HG02840 (cell line): ENCODE measurements around the gene ARHGEF17.

Source experiments
- ATAC-seq: cut with Tn5 transposase; IDR thresholded peaks from one replicate; pipeline ENCODE4 v1.9.1; 2021; ENCODE audit warnings: mild to moderate bottlenecking, moderate library complexity, moderate number of reproducible peaks; ENCODE audit not compliant: unreplicated experiment, low FRiP score

Gene ARHGEF17

DNA sequence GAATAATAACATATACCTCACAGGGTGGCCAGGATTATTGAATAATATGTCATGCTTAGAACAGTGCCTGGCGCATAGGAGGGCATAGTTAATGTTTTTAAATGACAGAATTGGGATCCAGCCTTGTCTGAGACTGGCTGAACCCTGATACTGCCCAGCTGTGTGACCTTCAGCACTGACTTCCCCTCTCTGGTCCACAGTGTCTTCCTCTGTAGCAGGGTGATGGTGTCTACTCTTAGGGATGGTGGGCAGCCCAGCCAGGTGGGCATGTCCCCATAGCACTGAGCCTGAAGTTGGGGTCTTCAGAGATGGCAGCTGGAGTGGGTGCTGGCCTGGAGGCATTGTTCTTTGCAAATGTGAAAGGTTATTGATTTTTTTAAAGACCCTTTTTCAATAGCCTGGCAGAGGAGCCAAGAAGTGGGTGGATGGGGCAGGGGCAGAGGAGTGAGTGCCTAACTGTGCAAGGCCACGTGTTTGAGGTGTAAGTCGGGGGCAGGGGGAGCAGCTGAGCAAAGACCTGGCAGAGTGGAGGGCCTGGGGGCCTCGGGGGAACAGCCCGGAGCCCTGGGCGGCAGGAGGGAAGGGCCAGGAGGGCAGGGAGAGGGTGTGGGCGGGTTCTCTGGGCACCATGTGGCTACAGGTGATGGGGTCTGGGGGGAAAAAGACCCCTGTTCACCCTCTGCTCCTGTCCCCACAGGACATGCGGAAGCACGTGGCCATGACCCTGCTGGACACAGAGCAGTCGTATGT lies 38.3 kb downstream of the ARHGEF17 start:
- ATAC-seq = no peak

DNA sequence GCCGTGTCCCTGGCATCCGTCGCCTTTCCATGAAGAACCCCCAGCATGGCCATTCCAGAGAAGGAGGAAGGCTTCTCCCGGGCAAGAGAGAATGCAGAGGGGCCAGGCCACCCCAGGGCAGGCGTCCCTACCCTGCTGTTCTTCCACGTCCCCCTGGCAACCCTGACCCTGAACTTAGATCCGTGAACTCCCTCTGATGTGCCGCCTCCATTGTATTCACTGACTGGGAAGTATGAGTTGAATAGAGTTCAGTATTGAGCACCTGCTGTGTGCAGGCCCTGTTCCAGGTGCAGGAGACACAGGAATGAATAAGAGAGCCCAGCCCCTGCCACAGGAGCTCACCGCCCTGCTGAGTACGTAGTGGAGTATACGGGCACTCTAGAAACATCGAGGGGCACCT lies 39.0 kb downstream of the ARHGEF17 start:
- ATAC-seq = no peak

DNA sequence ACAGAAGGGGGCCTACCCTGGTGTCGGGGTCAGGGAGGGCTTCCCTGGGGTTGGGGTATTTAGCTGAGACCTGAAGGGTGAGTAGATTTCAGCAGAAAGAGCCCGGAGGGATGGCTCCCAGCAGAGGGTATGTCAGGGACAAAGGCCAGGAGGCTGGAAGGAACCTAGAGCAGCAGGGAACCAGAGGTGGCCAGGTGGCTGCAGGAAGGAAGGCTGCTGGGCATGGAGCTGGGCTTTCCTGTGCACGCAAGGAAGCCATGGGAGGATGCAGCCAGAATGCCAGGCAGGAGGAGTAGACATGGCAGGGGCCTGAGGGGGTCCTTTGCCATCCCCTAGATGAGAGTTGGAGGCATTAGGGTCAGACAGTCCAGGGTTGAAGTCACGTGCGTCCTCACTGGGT lies 40.8 kb downstream of the ARHGEF17 start:
- no peak for ATAC-seq

DNA sequence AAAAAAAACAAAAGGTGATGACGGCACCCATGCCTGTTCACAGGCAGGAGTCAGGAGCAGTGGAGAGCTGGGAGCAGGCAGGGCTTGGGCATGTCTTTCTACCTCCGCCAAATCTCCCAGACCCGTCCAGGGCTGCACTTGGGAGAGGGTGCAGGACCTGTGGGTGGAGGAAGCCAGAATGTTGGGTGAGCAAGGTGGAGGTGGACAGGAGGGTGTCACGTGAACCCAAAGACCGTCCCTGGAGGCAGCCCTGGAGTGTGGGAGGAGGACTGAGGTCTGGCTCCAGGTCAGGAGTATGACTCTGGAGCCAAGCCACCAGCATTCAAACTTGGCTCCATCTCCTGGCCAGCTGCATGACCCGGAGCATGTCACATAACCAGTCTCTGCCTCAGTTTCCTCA lies 41.6 kb downstream of the ARHGEF17 start:
- ATAC-seq = no peak

DNA sequence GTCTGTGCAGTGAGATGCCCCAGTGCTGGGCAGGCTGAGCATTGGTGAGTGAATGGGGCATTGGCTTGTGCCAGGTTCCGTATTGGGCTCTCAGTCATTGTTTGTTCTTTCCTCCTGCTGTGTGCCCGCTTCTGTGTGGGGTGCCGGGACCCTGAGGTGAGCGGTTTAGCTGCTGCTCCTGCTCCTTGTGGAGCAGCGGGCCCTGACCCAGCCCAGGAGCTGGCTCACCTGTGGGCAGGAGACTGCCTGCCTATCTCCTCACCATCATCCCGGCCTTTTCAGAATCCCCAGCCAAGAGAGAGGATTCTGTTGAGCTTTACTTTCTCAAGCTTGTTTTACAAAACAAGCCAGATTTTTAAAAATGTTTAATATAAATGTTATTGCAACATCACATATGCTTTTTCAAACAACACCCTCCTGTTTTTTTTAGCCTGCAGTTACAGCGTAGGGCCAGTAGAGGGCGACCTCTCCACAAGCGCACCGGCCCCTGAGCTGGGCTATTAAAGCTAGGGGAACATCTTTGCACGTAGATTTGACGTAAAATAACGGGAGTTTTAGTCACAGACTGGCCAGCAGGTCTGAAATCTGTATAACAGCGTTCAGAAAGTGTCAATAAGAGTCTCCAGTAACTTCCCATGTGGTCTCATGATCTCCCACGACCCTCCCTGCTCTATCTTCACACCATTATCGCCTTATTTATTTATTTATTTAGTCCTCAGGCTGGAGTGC lies 43.0 kb downstream of the ARHGEF17 start:
- ATAC-seq = no peak

DNA sequence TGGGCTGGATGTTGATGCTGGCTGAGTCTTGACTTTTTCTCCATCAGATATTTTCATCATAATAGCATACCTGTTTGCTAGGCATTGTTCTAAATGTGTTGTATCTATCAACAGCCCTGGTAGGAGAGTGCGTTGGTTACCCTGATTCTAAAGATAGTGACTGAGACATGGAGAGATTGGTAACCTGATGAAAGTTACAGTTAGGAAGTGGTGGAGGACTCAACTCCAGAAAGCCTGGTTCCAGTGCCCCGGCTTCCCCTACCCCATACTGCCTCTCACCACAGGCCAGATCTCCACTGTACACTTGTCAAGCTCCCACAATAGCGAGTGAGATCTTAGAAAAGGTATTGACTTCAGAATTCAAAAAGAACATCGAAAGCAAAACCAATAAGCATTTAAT lies 45.3 kb downstream of the ARHGEF17 start:
- no peak for ATAC-seq

DNA sequence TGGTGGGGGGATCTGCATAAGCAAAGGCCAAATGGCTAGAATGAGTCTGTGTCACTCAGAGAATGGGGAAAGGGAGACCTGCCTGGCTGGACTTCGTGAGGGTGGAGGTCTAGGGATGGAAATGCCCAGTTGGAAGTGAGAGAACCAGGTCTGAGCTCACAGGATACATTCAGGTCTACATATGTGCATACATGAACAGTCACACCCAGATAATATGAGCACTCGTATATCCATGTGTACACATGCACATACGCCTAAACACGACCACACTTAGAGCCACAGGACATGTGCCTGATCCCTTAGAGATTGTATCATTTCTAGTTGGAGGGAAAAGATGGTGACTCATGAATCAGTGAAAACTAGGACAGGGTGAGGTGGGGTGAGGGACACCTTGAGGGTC lies 47.0 kb downstream of the ARHGEF17 start:
- ATAC-seq = no peak

DNA sequence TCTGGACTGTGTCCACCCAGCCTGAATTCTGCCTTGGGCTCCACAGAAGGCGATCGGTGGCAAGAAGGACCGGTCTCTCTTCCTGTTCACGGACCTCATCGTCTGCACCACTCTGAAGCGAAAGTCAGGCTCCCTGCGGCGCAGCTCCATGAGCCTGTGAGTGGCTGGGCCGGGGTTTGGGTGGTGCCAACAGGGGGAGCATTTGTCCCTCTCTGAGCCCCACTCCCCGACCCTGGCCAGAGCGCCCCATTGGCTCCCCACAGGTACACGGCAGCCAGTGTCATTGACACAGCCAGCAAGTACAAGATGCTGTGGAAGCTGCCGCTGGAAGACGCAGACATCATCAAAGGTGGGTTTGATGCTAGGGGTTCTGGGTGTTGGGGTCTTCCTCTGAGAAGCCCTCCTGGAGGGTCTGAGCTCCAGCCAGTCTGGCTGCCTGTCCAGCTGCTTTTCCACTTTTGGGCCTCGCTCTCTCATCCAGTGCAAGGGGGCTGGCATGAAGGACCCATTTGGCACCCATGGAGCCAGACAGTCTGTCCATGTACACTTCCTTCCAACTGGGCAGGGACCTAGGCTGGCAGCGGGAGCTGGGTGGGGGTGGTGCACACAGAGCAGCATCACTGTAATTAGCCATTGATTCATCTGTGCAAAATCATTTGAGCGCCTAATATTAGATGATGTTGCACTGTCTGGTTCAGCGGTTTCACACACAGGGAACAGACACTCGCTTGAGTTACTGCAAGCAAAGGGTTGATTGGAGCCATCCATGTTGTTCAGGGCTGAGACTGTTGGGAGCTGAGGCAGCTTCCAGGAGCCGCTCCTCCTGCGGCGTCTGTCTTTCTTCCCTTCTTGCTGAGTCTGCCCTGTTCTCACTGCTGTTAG lies 49.1 kb downstream of the ARHGEF17 start:
- ATAC-seq = no peak

DNA sequence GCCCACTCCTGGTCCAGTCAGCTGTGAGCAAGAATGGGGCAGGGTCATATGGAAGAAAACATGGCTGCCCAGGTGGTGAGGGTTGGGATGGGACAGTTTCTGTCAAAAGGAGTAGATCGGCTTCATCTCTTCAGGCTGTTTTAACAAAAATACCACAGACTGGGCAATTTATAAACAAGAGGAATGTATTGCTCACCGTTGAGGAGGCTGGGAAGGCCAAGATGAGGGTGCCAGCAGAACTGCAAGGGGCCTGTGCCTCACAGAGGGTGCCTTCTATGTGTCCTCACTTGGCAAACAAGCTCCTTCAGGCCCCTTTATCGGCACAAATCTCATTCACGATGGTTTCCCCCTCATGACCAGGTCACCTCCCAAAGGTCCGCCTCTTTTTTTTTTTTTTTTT lies 50.0 kb downstream of the ARHGEF17 start:
- no peak for ATAC-seq

DNA sequence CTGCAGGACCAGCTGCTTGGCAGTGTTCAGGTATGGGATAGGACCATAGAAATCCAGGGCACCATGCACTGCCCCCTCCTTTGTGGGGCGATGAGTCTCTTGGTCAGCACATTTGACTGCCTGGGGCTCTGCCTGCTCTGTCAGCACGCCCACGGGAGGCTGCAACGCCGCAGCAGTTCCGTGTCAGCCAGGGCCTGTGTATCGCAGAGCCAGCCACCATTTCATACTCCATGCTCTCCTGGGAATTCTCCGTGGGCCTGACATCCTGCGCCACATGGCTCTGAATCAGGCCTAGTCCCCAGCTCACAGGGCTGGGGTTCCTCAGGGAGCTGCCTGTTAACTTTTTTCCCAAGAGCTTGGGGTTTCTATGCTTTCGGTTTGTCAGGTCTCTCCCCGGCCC lies 51.3 kb downstream of the ARHGEF17 start:
- no peak for ATAC-seq

DNA sequence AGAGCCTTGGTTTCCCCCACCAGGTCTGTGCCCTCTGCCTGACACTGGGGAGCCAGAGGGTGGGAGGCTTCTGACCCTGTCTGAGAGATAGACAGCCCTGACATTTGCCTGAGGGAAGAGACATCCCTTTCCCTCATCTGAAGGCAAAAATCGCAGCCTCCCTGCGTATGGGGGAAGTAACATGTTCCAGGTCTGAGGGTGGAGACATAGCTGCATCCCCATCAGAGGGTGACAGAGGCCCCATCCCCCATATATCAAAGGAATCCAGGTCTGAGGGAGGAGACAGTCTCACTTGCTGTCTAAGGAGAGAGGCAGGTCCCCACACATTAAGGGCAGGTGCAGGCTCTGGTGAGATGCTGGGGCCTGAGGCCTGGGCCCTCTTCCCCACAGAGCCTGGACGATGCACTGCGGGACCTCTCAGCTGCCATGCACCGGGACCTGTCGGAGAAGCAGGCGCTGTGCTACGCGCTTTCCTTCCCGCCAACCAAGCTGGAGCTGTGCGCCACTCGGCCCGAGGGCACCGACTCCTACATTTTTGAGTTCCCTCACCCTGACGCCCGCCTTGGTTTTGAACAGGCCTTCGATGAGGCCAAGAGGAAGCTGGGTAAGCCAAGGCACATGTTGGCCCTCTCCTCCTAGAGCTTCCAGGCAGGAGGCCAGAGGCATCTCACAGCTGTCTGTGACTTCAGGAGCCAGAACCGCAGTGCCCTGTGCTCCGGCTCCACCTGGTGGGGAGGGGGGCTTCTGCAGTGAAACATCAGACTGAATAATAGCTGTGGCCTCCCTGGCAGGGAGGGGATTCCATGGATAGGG lies 52.1 kb downstream of the ARHGEF17 start:
- ATAC-seq = no peak

DNA sequence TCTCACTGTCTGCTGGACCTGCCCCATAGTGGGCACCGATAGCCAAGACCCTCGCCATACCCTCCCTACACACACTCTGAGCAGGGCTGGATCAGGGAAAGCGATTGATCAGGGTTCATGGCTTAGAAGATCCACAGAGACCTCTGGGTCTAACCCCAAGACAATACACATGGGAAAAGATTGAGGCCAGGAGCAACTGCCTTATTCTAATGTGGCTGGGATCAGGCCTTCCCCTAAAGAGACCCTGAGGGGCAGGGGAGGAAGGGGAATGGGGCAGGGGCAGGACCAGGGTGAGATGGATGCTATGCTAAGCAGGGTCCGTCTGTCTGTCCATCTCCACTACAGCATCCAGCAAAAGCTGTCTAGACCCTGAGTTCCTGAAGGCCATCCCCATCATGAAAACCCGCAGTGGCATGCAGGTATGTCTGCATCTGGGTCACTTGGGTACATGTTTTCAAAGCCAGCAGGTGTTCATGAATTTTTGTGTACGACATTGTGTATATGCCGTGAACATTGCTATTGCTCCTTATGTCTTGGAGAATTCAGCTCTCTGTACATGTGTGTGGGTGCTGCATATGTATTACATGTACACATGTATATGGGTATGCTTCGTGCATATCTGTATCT lies 52.8 kb downstream of the ARHGEF17 start:
- ATAC-seq = no peak

DNA sequence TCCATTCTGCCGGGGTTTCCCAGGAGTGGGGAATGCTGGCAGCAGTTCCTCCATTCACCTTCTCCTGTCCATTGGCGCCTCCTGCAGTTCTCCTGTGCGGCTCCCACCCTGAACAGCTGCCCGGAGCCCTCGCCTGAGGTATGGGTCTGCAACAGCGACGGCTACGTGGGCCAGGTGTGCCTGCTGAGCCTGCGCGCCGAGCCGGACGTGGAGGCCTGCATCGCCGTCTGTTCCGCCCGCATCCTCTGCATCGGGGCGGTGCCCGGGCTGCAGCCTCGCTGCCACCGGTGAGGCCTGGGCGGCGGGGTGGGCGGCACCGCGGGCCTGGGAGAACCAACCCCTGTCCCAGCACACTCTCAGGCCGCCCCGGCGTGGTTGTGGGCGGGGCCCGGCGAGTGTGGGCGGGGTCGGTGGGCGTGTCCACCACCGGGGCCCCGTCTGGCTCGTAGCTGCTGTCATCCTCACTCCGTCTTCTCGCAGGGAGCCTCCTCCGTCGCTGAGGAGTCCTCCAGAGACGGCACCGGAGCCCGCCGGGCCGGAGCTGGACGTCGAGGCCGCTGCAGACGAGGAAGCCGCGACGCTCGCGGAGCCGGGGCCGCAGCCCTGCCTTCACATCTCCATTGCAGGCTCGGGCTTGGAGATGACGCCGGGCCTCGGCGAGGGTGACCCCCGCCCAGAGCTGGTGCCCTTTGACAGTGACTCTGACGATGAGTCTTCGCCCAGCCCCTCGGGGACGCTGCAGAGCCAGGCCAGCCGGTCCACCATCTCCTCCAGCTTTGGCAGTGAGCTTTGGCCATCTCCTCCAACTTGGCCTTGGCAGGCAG lies 54.1 kb downstream of the ARHGEF17 start:
- no peak for ATAC-seq

DNA sequence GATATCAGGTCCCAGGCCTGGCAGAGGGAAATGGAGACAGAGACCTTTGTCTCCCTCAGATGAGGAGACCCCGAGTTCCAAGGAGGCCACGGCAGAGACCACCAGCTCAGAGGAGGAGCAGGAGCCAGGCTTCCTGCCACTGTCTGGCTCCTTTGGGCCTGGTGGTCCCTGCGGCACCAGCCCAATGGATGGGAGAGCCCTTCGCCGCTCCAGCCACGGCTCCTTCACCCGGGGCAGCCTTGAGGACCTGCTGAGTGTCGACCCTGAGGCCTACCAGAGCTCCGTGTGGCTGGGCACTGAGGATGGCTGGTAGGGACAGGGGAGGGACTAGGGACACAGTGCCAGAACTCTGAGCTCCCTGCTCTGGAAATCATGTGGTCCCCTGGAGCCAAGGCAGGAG lies 55.1 kb downstream of the ARHGEF17 start:
- no peak for ATAC-seq

DNA sequence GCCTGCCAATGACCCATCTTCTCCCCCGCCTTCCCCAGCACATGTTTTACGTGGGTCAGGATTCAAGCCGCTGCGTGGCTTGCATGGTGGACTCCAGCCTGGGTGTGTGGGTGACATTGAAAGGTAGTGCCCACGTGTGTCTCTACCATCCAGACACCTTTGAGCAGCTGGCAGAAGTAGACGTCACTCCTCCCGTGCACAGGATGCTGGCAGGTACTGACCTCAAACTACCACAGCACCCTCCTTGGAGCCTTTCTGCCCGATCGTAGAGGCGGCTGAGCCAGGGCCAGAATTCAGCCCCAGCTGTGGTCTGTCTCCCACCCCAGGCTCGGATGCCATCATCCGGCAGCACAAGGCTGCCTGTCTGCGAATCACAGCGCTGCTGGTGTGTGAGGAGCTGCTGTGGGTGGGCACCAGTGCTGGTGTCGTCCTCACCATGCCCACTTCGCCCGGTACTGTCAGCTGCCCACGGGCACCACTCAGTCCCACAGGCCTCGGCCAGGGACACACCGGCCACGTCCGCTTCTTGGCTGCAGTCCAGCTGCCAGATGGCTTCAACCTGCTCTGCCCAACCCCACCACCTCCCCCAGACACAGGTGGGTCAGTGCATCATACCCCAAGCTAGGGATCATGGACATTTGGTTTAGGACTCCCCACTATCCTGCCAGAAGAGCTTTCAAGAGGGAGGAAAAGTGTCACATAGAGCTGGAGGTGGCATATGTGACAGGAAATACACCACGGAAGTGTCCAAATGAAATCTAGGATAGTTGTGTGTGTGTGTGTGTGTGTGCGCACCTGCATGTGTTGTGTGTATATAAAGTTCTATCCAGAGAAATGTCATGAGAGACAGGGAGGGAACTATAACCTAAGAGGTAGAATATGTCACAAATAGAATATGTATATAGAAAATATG lies 57.5 kb downstream of the ARHGEF17 start:
- no peak for ATAC-seq

DNA sequence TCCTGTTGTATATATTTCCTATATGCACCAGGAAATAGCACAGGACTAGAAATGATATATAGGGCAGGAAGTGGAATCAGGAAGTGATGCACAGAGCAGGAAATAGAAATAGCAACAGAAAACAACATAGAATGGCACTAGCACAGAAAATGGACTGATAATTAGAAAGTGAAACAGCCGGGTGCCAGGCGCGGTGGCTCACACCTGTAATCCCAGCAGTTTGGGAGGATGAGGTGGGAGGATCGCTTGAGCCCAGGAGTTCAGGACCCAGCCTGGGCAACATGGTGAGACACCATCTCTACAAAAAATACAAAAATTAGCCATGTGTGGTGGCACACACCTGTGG lies 58.2 kb downstream of the ARHGEF17 start:
- ATAC-seq = no peak

DNA sequence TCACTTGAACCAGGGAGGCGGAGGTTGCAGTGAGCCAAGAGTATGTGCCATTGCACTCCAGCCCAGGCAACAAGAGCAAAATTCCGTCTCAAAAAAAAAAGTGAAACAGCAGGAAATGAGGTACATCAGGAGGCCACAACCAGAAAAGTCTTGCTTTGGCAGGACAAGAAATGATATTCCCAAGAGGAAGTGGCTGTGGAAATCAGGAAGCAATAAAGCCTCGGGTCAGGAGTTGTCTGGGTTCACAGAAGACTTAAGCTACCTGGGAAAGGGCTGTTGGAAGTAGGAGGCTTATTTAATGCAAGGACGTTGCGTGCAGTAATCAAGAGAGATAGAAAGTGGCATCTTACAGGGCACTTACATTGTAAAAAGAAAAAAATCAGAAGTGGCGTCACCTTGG lies 58.9 kb downstream of the ARHGEF17 start:
- no peak for ATAC-seq

DNA sequence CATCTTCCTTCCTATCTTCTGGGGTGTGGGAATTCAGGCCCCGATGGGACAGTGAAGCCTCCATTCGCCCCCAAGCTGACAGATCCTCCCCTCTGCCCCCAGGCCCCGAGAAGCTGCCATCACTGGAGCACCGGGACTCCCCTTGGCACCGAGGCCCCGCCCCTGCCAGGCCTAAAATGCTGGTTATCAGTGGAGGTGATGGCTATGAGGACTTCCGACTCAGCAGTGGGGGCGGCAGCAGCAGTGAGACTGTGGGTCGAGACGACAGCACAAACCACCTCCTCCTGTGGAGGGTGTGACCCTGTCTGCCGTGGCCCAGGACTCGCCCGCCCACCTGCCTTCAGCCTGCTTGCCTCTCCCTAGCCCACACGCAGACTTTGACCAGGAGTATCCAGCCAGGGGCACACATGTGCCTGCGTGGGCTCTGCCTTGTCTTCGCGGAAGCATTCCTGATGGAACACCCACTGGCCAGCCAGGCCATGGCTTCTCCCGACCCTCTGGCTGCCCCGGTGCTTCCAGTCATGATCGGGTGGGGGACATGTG lies 59.5 kb downstream of the ARHGEF17 start:
- no peak for ATAC-seq
